WTC11 (cell line): ENCODE data around the gene SLC35F2. TPM values are rescaled to one million over a fixed set of nuclear protein-coding genes. Genes with fewer than 3 reads are reported as not detected.

Source experiments
- ATAC-seq: fragments of 200-7000 bp; cut with Tn5 transposase; 2 replicates; pipeline ENCODE4 v1.10.0; 2021; ENCODE audit warnings: mild to moderate bottlenecking, moderate library complexity
- CTCF ChIA-PET: fragments of 300-600 bp; sonication (Branson Sonifier 250); formaldehyde crosslinking; loops from one replicate; lab custom pipeline; 2021; ENCODE audit warnings: antibody characterized with exemption; lab: Charles Lee
- POLR2A ChIA-PET: fragments of 350-600 bp; sonication (Branson Sonifier 250); formaldehyde crosslinking; loops from one replicate; lab custom pipeline; 2021; ENCODE audit warnings: antibody characterized with exemption; lab: Charles Lee
- DNase-seq: peaks from one replicate; pipeline ENCODE4 v3.0.0; 2021; ENCODE audit warnings: low spot score
- H3K27ac Mint-ChIP-seq: 2 replicates; pipeline ENCODE4 v1.8.0; 2021; ENCODE audit warnings: mixed read lengths
- H3K27me3 Mint-ChIP-seq: 2 replicates; pipeline ENCODE4 v1.8.0; 2021; ENCODE audit warnings: low read depth, mild to moderate bottlenecking, moderate library complexity, mixed read lengths
- H3K36me3 Mint-ChIP-seq: 2 replicates; pipeline ENCODE4 v1.8.0; 2021; ENCODE audit warnings: mixed read lengths
- H3K4me1 Mint-ChIP-seq: 2 replicates; pipeline ENCODE4 v1.8.0; 2022; ENCODE audit warnings: mixed read lengths
- H3K4me3 Mint-ChIP-seq: 2 replicates; pipeline ENCODE4 v1.8.0; 2021; ENCODE audit warnings: mild to moderate bottlenecking, moderate library complexity, mixed read lengths
- H3K9me3 Mint-ChIP-seq: 2 replicates; pipeline ENCODE4 v1.8.0; 2021; ENCODE audit warnings: mixed read lengths
- ATF2 ChIP-seq: sonication (generic); formaldehyde crosslinking; IDR thresholded peaks from 2 replicates; pipeline ENCODE4 v1.8.1; 2022; ENCODE audit warnings: low read depth, missing genetic modification reagents, borderline replicate concordance
- ATF3 ChIP-seq: sonication (generic); formaldehyde crosslinking; conservative IDR thresholded peaks from 2 replicates; pipeline ENCODE4 v1.8.1; 2022; ENCODE audit warnings: mild to moderate bottlenecking, missing genetic modification reagents
- CTCF ChIP-seq: fragments of 200-600 bp; IDR thresholded peaks from 2 replicates; pipeline ENCODE4 v1.8.0; 2022; ENCODE audit warnings: antibody characterized with exemption
- E2F5 ChIP-seq: sonication (generic); formaldehyde crosslinking; IDR thresholded peaks from 2 replicates; pipeline ENCODE4 v1.8.1; 2022; ENCODE audit warnings: mild to moderate bottlenecking, moderate library complexity, missing genetic modification reagents
- ELF4 ChIP-seq: sonication (generic); formaldehyde crosslinking; IDR thresholded peaks from 2 replicates; pipeline ENCODE4 v1.8.1; 2022; ENCODE audit warnings: low read depth, mild to moderate bottlenecking, moderate library complexity, missing genetic modification reagents
- ERG ChIP-seq: fragments of 250-450 bp; sonication (Bioruptor Pico); IDR thresholded peaks from 2 replicates; pipeline ENCODE4 v1.8.0; 2021; ENCODE audit warnings: mild to moderate bottlenecking
- FOXJ3 ChIP-seq: sonication (generic); formaldehyde crosslinking; IDR thresholded peaks from 2 replicates; pipeline ENCODE4 v1.9.0; 2021; ENCODE audit warnings: missing genetic modification reagents, mild to moderate bottlenecking, borderline replicate concordance
- FOXP1 ChIP-seq: sonication (generic); formaldehyde crosslinking; IDR thresholded peaks from 2 replicates; pipeline ENCODE4 v1.8.0; 2022; ENCODE audit warnings: missing genetic modification reagents, mild to moderate bottlenecking, moderate library complexity, borderline replicate concordance
- IRF1 ChIP-seq: sonication (generic); formaldehyde crosslinking; IDR thresholded peaks from 2 replicates; pipeline ENCODE4 v1.8.0; 2023; ENCODE audit warnings: missing genetic modification reagents
- IRF2 ChIP-seq: sonication (generic); formaldehyde crosslinking; IDR thresholded peaks from 2 replicates; pipeline ENCODE4 v1.8.0; 2022; ENCODE audit warnings: low read depth, missing genetic modification reagents, borderline replicate concordance
- KAT7 ChIP-seq: sonication (generic); formaldehyde crosslinking; IDR thresholded peaks from 2 replicates; pipeline ENCODE4 v1.8.1; 2023; ENCODE audit warnings: missing genetic modification reagents, mild to moderate bottlenecking, borderline replicate concordance
- NR1H2 ChIP-seq: sonication (generic); formaldehyde crosslinking; IDR thresholded peaks from 2 replicates; pipeline ENCODE4 v1.9.0; 2021; ENCODE audit warnings: mild to moderate bottlenecking, moderate library complexity, missing genetic modification reagents
- OVOL2 ChIP-seq: fragments of 250-450 bp; sonication (Bioruptor Pico); IDR thresholded peaks from 2 replicates; pipeline ENCODE4 v1.9.0; 2021; ENCODE audit warnings: mild to moderate bottlenecking, borderline replicate concordance
- PRRX2 ChIP-seq: fragments of 250-450 bp; sonication (Bioruptor Pico); IDR thresholded peaks from 2 replicates; pipeline ENCODE4 v1.8.0; 2021; ENCODE audit warnings: mild to moderate bottlenecking
- SMAD4 ChIP-seq: sonication (generic); formaldehyde crosslinking; IDR thresholded peaks from 2 replicates; pipeline ENCODE4 v1.8.0; 2022; ENCODE audit warnings: mild to moderate bottlenecking, missing genetic modification reagents
- SOX15 ChIP-seq: fragments of 250-450 bp; sonication (Bioruptor Pico); IDR thresholded peaks from 2 replicates; pipeline ENCODE4 v1.9.0; 2021; ENCODE audit warnings: mild to moderate bottlenecking
- TCF7 ChIP-seq: sonication (generic); formaldehyde crosslinking; IDR thresholded peaks from 2 replicates; pipeline ENCODE4 v1.8.0; 2022; ENCODE audit warnings: mild to moderate bottlenecking, low read depth, missing genetic modification reagents, moderate library complexity
- USF1 ChIP-seq: sonication (generic); formaldehyde crosslinking; IDR thresholded peaks from 2 replicates; pipeline ENCODE4 v1.8.0; 2022; ENCODE audit warnings: mild to moderate bottlenecking, missing genetic modification reagents
- ZNF121 ChIP-seq: sonication (generic); formaldehyde crosslinking; IDR thresholded peaks from 2 replicates; pipeline ENCODE4 v1.8.0; 2023; ENCODE audit warnings: missing genetic modification reagents
- ZNF423 ChIP-seq: fragments of 250-450 bp; sonication (Bioruptor Pico); IDR thresholded peaks from 2 replicates; pipeline ENCODE4 v2.1.2; 2022; ENCODE audit warnings: mild to moderate bottlenecking, moderate library complexity
- ZNF532 ChIP-seq: fragments of 250-450 bp; sonication (Bioruptor Pico); IDR thresholded peaks from 2 replicates; pipeline ENCODE4 v1.9.0; 2021; ENCODE audit warnings: mild to moderate bottlenecking, borderline replicate concordance
- total RNA-seq: library from RNA; stranded (reverse); gene quantifications from 3 replicates; pipeline ENCODE4 v1.2.3, GENCODE V29; 2021

Gene SLC35F2
- total RNA-seq, 1 experiment from 2014 or later = 27.1 TPM

GRCh38 chr11:107789767-107790166 lies 68.8 kb downstream of the SLC35F2 start:
- POLR2A ChIA-PET = no interaction called here

GRCh38 chr11:107787733-107788132 lies 70.9 kb downstream of the SLC35F2 start:
- CTCF ChIA-PET = interaction anchor here (0.7 kb wide), 2 partner anchors 44 to 1292 kb away, joined by 3 to 4 read pairs; no protein-coding TSS in a partner anchor
- Mint-ChIP-seq H3K27ac (no peak overlapping the region; the same call in 1 of the 2 replicates), H3K4me1 (peaks cover 9% of the 10 kb centered on the region), H3K36me3 (no peaks in the 10 kb centered on the region; the same call in 1 of the 2 replicates)
- TF ChIP-seq SMAD4 (no peak), ATF3 (CRISPR knock-in tag) (no peak), ZNF423 (CRISPR knock-in tag) (no peak)
- TF ChIP-seq, all 79 proteins: peak for 0
- no peaks in the 10 kb centered on the region for H3K27me3 Mint-ChIP-seq
- DNase-seq = peak; percentile 17
- ATAC-seq = peak; percentile 89
- no peaks in the 10 kb centered on the region for H3K9me3 Mint-ChIP-seq
- no peak overlapping the region for H3K4me3 Mint-ChIP-seq
- POLR2A ChIA-PET = no interaction called here

More at GRCh38 chr11:107789767-107790166, 68.8 kb downstream of the SLC35F2 start:
- ATAC-seq (no peak), DNase-seq (no peak)
- CTCF ChIA-PET = no interaction called here
- no peak for TF ChIP-seq NR1H2 (CRISPR knock-in tag)
- no peak for TF ChIP-seq FOXP1 (CRISPR knock-in tag)
- peaks cover 9% of the 10 kb centered on the region for H3K4me1 Mint-ChIP-seq
- H3K4me3 Mint-ChIP-seq = no peak overlapping the region
- peaks cover 5% of the 10 kb centered on the region; the same call in 1 of the 2 replicates for H3K9me3 Mint-ChIP-seq
- no peak overlapping the region for H3K27ac Mint-ChIP-seq
- no peaks in the 10 kb centered on the region for H3K27me3 Mint-ChIP-seq
- peaks cover 11% of the 10 kb centered on the region for H3K36me3 Mint-ChIP-seq

- H3K27ac Mint-ChIP-seq = no peak overlapping the region
- ATAC-seq = no peak
- no peak for DNase-seq
- CTCF ChIA-PET = interaction anchor here (0.9 kb wide), 1 partner anchor 44 kb away, joined by 4 read pairs; no protein-coding TSS in a partner anchor
- POLR2A ChIA-PET = no interaction called here
- H3K4me3 Mint-ChIP-seq = no peak overlapping the region
- no peaks in the 10 kb centered on the region for H3K27me3 Mint-ChIP-seq
- H3K9me3 Mint-ChIP-seq = no peaks in the 10 kb centered on the region
- no peaks in the 10 kb centered on the region for H3K36me3 Mint-ChIP-seq
- peaks cover 9% of the 10 kb centered on the region for H3K4me1 Mint-ChIP-seq
- TF ChIP-seq IRF1 (no peak), SOX15 (CRISPR knock-in tag) (no peak), ZNF121 (no peak), USF1 (CRISPR knock-in tag) (no peak), IRF2 (no peak), OVOL2 (CRISPR knock-in tag) (no peak), ELF4 (CRISPR knock-in tag) (no peak), TCF7 (CRISPR knock-in tag) (no peak), CTCF (no peak), ERG (CRISPR knock-in tag) (no peak), ATF2 (no peak), KAT7 (no peak), FOXJ3 (CRISPR knock-in tag) (no peak), E2F5 (CRISPR knock-in tag) (no peak), PRRX2 (CRISPR knock-in tag) (no peak), ZNF532 (CRISPR knock-in tag) (no peak)
Measured at GRCh38 chr11:107785401-107785800, 73.2 kb downstream of the SLC35F2 start.
